CD14-positive monocyte (primary cell): Measurements from ENCODE around the gene PHLPP1. TPM values are rescaled to one million over a fixed set of nuclear protein-coding genes. Genes with fewer than 3 reads are reported as not detected.

Experiments
- DNase-seq, 3 donors: peaks; one replicate each; pipeline ENCODE4 v3.0.0-alpha.2; 2011 to 2022
- H2AFZ ChIP-seq: 2 replicates; pipeline ENCODE4 v1.6.0; 2012; ENCODE audit warnings: mild to moderate bottlenecking, low read depth, low read length, inconsistent platforms; ENCODE audit not compliant: insufficient read depth, poor library complexity, severe bottlenecking
- H3K27ac ChIP-seq, 2 donors: 1 replicate in 1 of 2; 2 replicates in 1 of 2; pipeline ENCODE4 v1.5.1; 2012 to 2013; ENCODE audit warnings: low read length in 2 of 2, control low read depth in 1 of 2, inconsistent platforms in 1 of 2, low read depth in 1 of 2, mild to moderate bottlenecking in 1 of 2
- H3K27me3 ChIP-seq, 2 donors: one replicate each; pipeline versions ENCODE4 v1.6.0 to v1.6.1; 2011 to 2013; ENCODE audit warnings: low read length in 2 of 2; ENCODE audit not compliant: control insufficient read depth in 2 of 2, insufficient read depth in 2 of 2
- H3K36me3 ChIP-seq, 2 donors: replicated peaks in 1 of 2; 1 replicate in 1 of 2; 2 replicates in 1 of 2; pipeline versions ENCODE4 v1.5.1 to v1.6.1; 2012 to 2013; ENCODE audit warnings: low read length in 2 of 2, control low read depth in 1 of 2, inconsistent platforms in 1 of 2, mild to moderate bottlenecking in 1 of 2; ENCODE audit not compliant: insufficient read depth in 2 of 2, control insufficient read depth in 1 of 2
- H3K4me1 ChIP-seq, 2 donors: 1 replicate in 1 of 2; 2 replicates in 1 of 2; pipeline versions ENCODE4 v1.5.1 to v1.6.1; 2012 to 2013; ENCODE audit warnings: low read length in 2 of 2, control low read depth in 1 of 2, inconsistent platforms in 1 of 2, mild to moderate bottlenecking in 1 of 2, moderate library complexity in 1 of 2; ENCODE audit not compliant: insufficient read depth in 2 of 2, control insufficient read depth in 1 of 2
- H3K4me2 ChIP-seq: replicated peaks from 2 replicates; pipeline ENCODE3; 2012; ENCODE audit warnings: low read length, moderate library complexity, mild to moderate bottlenecking; ENCODE audit not compliant: poor library complexity, severe bottlenecking; ENCODE audit errors: extremely low read depth
- H3K4me3 ChIP-seq, 3 experiments: fragments of 200-600 bp in 1 of 3; sonication (generic) in 1 of 3; replicated peaks in 1 of 3; 1 replicate in 2 of 3; 2 replicates in 1 of 3; pipeline ENCODE4 v1.5.1; 2011 to 2013; ENCODE audit warnings: low read length in 3 of 3, mild to moderate bottlenecking in 3 of 3, control low read depth in 2 of 3, low read depth in 2 of 3, inconsistent platforms in 1 of 3, moderate library complexity in 1 of 3
- H3K79me2 ChIP-seq: 2 replicates; pipeline ENCODE4 v1.6.0; 2012; ENCODE audit warnings: mild to moderate bottlenecking, control low read depth, inconsistent platforms, low read length, moderate library complexity; ENCODE audit not compliant: insufficient read depth
- H3K9ac ChIP-seq: 2 replicates; pipeline ENCODE4 v1.6.0; 2017; ENCODE audit warnings: low read length, mild to moderate bottlenecking; ENCODE audit not compliant: insufficient read depth, poor library complexity, severe bottlenecking
- H3K9me3 ChIP-seq, 2 donors: replicated peaks in 1 of 2; 1 replicate in 1 of 2; 2 replicates in 1 of 2; pipeline versions ENCODE4 v1.5.1 to v1.6.1; 2012 to 2013; ENCODE audit warnings: low read length in 2 of 2, control low read depth in 1 of 2; ENCODE audit not compliant: control insufficient read depth in 1 of 2, insufficient read depth in 1 of 2
- H4K20me1 ChIP-seq: 2 replicates; pipeline ENCODE4 v1.6.0; 2012; ENCODE audit warnings: mild to moderate bottlenecking, low read length, control low read depth, moderate library complexity; ENCODE audit not compliant: insufficient read depth
- H3K27ac Mint-ChIP-seq, 7 donors: one replicate each; pipeline ENCODE4 v1.8.0; 2020; ENCODE audit warnings: mild to moderate bottlenecking in 7 of 7, mixed read lengths in 7 of 7, moderate library complexity in 6 of 7, inconsistent platforms in 2 of 7
- H3K27me3 Mint-ChIP-seq, 3 donors: one replicate each; pipeline ENCODE4 v1.8.0; 2021 to 2022; ENCODE audit warnings: low read depth in 3 of 3, mild to moderate bottlenecking in 3 of 3, mixed read lengths in 3 of 3, moderate library complexity in 3 of 3, inconsistent platforms in 1 of 3
- H3K36me3 Mint-ChIP-seq, 2 donors: one replicate each; pipeline ENCODE4 v1.8.0; 2020; ENCODE audit warnings: mixed read lengths in 2 of 2, inconsistent platforms in 1 of 2, mild to moderate bottlenecking in 1 of 2
- H3K4me1 Mint-ChIP-seq: one replicate; pipeline ENCODE4 v1.8.0; 2020; ENCODE audit warnings: mild to moderate bottlenecking, mixed read lengths
- H3K4me3 Mint-ChIP-seq, 2 donors: one replicate each; pipeline ENCODE4 v1.8.0; 2020; ENCODE audit warnings: mild to moderate bottlenecking in 2 of 2, mixed read lengths in 2 of 2, moderate library complexity in 1 of 2
- H3K9me3 Mint-ChIP-seq, 7 donors: one replicate each; pipeline ENCODE4 v1.8.0; 2020 to 2022; ENCODE audit warnings: mixed read lengths in 7 of 7, mild to moderate bottlenecking in 6 of 7, moderate library complexity in 6 of 7, inconsistent platforms in 2 of 7
- WGBS: methylation state at CpG from one replicate; pipeline ENCODE4 v1.1.5; 2013; ENCODE audit warnings: missing lambda C conversion rate; ENCODE audit not compliant: insufficient coverage; 5-methylcytosine and 5-hydroxymethylcytosine counted together
- intact Hi-C, 2 donors: fragments of 100-400 bp; cut with micrococcal nuclease; formaldehyde crosslinking; loops; one replicate each; pipeline versions ENCODE4 v1.15.0 to v1.15.1; 2023
- polyA plus RNA-seq, 3 donors: library from polyadenylated mRNA; depleted of rRNA in 1 of 3; unstranded in 2 of 3; stranded (reverse) in 1 of 3; fragments of 300-500 nt in 2 of 3; fragments of >200 nt in 1 of 3; fragmentation: Illumina TruSeq in 2 of 3; gene quantifications; 1 replicate in 2 of 3; 2 replicates in 1 of 3; pipeline ENCODE4 v1.2.3, GENCODE V29; 2012 to 2021
- TF ChIP-seq, protein P1 (sequence below): fragments of 200-600 bp; IDR thresholded peaks from one replicate; pipeline ENCODE4 v1.8.0; 2022; ENCODE audit warnings: antibody characterized with exemption, mild to moderate bottlenecking

PHLPP1 gene
- polyA plus RNA-seq, 3 donors = 0.04 to 2.0 (median 0.55) TPM

DNA sequence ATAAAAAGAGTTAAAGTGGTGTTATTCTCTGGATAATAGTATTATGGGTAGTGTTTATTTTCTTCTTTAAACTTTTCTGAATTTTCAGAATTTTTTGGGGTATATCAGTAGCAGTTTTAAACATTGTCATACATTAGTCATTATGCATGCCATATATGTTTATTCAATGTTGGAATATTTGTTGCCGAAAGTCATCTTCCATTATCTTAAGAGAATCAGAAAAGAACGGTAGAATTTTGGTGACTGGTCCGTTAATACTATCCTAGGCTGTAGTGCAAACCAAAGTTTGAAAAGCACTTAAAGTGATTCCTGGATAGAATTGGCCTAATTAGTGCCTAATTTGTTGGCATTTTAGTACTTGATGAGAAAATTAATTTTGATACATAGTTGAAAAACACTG lies 244.1 kb downstream of the PHLPP1 start:
- H3K4me1 Mint-ChIP-seq = no peaks in the 10 kb centered on the region
- Histone ChIP-seq H3K4me2 (no peak overlapping the region), H3K4me3 (no peak overlapping the region), H3K27me3 (no peaks in the 10 kb centered on the region), H3K4me1 (no peaks in the 10 kb centered on the region), H3K9ac (no peak overlapping the region), H2AFZ (no peak overlapping the region), H4K20me1 (no peaks in the 10 kb centered on the region), H3K36me3 (peaks cover 0 to 11% of the 10 kb centered on the region in 2 donors), H3K27ac (no peak overlapping the region), H3K79me2 (no peaks in the 10 kb centered on the region), H3K9me3 (no peaks in the 10 kb centered on the region)
- DNase-seq = no peak
- intact Hi-C loops = loop anchor here in 1 of 2 donors (5.0 kb wide), 1 partner anchor 242 kb away; the partner anchor contains the start of gene PHLPP1
- H3K36me3 Mint-ChIP-seq = peaks cover 17 to 25% of the 10 kb centered on the region in 2 donors
- no peak overlapping the region for H3K27ac Mint-ChIP-seq
- no peak overlapping the region for H3K4me3 Mint-ChIP-seq
- H3K27me3 Mint-ChIP-seq = no peaks in the 10 kb centered on the region
- no CpG with 5 or more reads among the region's 3 CpGs for WGBS
- TF ChIP-seq, protein P1, sequence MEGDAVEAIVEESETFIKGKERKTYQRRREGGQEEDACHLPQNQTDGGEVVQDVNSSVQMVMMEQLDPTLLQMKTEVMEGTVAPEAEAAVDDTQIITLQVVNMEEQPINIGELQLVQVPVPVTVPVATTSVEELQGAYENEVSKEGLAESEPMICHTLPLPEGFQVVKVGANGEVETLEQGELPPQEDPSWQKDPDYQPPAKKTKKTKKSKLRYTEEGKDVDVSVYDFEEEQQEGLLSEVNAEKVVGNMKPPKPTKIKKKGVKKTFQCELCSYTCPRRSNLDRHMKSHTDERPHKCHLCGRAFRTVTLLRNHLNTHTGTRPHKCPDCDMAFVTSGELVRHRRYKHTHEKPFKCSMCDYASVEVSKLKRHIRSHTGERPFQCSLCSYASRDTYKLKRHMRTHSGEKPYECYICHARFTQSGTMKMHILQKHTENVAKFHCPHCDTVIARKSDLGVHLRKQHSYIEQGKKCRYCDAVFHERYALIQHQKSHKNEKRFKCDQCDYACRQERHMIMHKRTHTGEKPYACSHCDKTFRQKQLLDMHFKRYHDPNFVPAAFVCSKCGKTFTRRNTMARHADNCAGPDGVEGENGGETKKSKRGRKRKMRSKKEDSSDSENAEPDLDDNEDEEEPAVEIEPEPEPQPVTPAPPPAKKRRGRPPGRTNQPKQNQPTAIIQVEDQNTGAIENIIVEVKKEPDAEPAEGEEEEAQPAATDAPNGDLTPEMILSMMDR = no peak
- H3K9me3 Mint-ChIP-seq = no peaks in the 10 kb centered on the region

DNA sequence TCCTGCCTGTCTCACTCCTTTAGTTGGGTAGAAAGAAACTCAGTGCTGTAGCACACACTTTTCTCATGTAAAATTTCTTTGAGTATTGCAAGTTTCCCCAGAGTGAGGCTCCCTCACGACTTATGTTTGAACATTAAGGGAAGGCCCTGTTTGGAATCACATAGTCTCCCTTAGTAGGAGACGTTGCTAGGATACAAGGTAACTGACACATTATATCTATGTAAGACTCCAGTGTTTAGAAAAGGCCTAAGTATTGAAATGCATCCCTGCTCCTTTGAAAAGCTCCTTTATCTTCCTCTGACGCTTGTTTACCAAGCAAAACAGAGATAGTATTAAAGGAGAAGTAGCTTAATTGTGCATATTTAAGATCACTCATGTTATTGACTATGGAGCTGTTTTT lies 248.2 kb downstream of the PHLPP1 start:
- H3K36me3 ChIP-seq = peaks cover 0 to 11% of the 10 kb centered on the region in 2 donors
- H3K4me3 ChIP-seq = no peak overlapping the region
- H3K4me3 Mint-ChIP-seq = no peak overlapping the region
- H3K9ac ChIP-seq = no peak overlapping the region
- no peaks in the 10 kb centered on the region for H3K9me3 ChIP-seq
- no CpG with 5 or more reads among the region's 3 CpGs for WGBS
- H3K27ac ChIP-seq = no peak overlapping the region
- H3K27ac Mint-ChIP-seq = no peak overlapping the region
- no peaks in the 10 kb centered on the region for H3K4me1 ChIP-seq
- H3K4me2 ChIP-seq = no peak overlapping the region
- no peaks in the 10 kb centered on the region for H3K27me3 Mint-ChIP-seq
- no peaks in the 10 kb centered on the region for H4K20me1 ChIP-seq
- no peaks in the 10 kb centered on the region for H3K79me2 ChIP-seq
- no peak overlapping the region for H2AFZ ChIP-seq
- TF ChIP-seq, protein P1 = no peak
- H3K9me3 Mint-ChIP-seq = no peaks in the 10 kb centered on the region
- H3K27me3 ChIP-seq = no peaks in the 10 kb centered on the region
- H3K36me3 Mint-ChIP-seq = peaks cover 21 to 24% of the 10 kb centered on the region in 2 donors
- intact Hi-C loops = loop anchor here in 1 of 2 donors (5.0 kb wide), 1 partner anchor 246 kb away; the partner anchor contains the start of gene PHLPP1
- DNase-seq = no peak
- H3K4me1 Mint-ChIP-seq = no peaks in the 10 kb centered on the region
